H1 (cell line): Measurements from ENCODE around the gene POLE. TPM values are rescaled to one million over a fixed set of nuclear protein-coding genes. Genes with fewer than 3 reads are reported as not detected.

ENCODE experiments used
- polyA plus RNA-seq, 7 experiments: library from polyadenylated mRNA; depleted of rRNA in 3 of 7; stranded (reverse) in 5 of 7; unstranded in 2 of 7; fragments of >200 nt in 5 of 7; fragments of 200-250 nt in 2 of 7; gene quantifications; 1 replicate in 5 of 7; 2 replicates in 1 of 7; 4 replicates in 1 of 7; pipeline versions ENCODE4 v1.2.1 to v1.2.3, GENCODE V29; 2011 to 2013; ENCODE audit warnings: missing spikeins in 2 of 7, mixed read lengths in 2 of 7
- total RNA-seq: library from RNA; stranded (reverse); fragmentation: NEBNext Ultra II Directional; extraction: Animal tissue kit (Norgen Biotek cat#: 25700); gene quantifications from 2 replicates; pipeline ENCODE4 v1.2.1, GENCODE V29; 2021
- TF ChIP-seq, protein P1 (sequence below), 3 experiments: IDR thresholded peaks; 1 replicate in 2 of 3; 2 replicates in 1 of 3; pipeline versions ENCODE4 v1.5.1 to v1.6.1; 2011; ENCODE audit warnings: low read length in 3 of 3, mild to moderate bottlenecking in 3 of 3, inconsistent platforms in 2 of 3, low read depth in 1 of 3, moderate library complexity in 1 of 3; ENCODE audit not compliant: insufficient read depth in 1 of 3; ENCODE audit errors: control extremely low read depth in 1 of 3

POLE gene
- total and polyA plus RNA-seq, 2 of the 8 experiments (the other 6 are each of a cell fraction or from before 2014, with no cell fraction given), result 59.7 to 115 TPM

DNA sequence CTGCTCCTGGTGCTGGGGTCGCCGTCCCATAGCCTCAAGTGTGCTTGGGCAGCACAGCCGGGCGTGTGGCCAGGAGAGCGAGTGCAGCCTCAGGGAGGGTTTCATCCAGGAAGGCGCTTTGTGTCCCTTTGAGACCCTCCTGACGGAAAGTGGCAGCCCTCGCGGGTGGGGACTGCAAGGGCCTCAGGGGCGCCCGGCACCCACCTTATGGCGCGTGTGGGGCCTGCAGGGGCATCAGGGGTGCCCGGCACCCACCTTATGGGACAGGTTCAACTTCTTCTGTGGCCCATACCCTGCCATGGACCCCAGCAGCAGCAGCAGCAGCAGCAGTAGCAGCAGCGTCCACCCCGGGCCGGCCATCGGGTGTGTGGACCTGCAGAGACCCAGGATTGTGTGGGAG is 81.2 kb downstream of the POLE start (continued):
- TF ChIP-seq, protein P1, sequence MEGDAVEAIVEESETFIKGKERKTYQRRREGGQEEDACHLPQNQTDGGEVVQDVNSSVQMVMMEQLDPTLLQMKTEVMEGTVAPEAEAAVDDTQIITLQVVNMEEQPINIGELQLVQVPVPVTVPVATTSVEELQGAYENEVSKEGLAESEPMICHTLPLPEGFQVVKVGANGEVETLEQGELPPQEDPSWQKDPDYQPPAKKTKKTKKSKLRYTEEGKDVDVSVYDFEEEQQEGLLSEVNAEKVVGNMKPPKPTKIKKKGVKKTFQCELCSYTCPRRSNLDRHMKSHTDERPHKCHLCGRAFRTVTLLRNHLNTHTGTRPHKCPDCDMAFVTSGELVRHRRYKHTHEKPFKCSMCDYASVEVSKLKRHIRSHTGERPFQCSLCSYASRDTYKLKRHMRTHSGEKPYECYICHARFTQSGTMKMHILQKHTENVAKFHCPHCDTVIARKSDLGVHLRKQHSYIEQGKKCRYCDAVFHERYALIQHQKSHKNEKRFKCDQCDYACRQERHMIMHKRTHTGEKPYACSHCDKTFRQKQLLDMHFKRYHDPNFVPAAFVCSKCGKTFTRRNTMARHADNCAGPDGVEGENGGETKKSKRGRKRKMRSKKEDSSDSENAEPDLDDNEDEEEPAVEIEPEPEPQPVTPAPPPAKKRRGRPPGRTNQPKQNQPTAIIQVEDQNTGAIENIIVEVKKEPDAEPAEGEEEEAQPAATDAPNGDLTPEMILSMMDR (IDR thresholded peaks at IDR 0.05; ENCODE audit: control extremely low read depth in 1 of 3, insufficient read depth in 1 of 3, low read depth in 1 of 3, low read length in 3 of 3), result no peak
